Left cardiac atrium (tissue), 4 donors: ENCODE measurements around the gene PIKFYVE. TPM values are rescaled to one million over a fixed set of nuclear protein-coding genes. Genes with fewer than 3 reads are reported as not detected.
A peak's percentile ranks its signal among the peaks of the same experiment; 100 is the strongest.

Source experiments
- ATAC-seq, 2 donors: fragments of 200-7000 bp; cut with Tn5 transposase; one replicate each; pipeline ENCODE4 v1.9.1; 2020; ENCODE audit warnings: mild to moderate bottlenecking in 2 of 2, moderate library complexity in 2 of 2
- DNase-seq: peaks from one replicate; pipeline ENCODE4 v3.0.0-alpha.2; 2020
- intact Hi-C, 2 donors: fragments of 100-400 bp; cut with DNase I; formaldehyde crosslinking; loops; one replicate each; pipeline versions ENCODE4 v1.14.1 to v1.15.1; 2022 to 2023
- total RNA-seq, 2 donors: library from RNA; stranded (reverse); fragmentation: NEBNext Ultra II Directional; extraction: Animal tissue kit (Norgen Biotek cat#: 25700); gene quantifications; one replicate each; pipeline ENCODE4 v1.2.1, GENCODE V29; 2021
- donor health status: DM: no; HTN: yes; CAD: no.
- donor health status: DM: no; HTN: yes; CAD: no; lungs with severe emphysema.
- donor health status: DM: yes; HTN: yes; CAD: no.
- donor health status: Dilated cardiomyopathy.

PIKFYVE gene
- total RNA-seq, 2 donors from 2014 or later = 17.2 to 18.6 TPM

DNA sequence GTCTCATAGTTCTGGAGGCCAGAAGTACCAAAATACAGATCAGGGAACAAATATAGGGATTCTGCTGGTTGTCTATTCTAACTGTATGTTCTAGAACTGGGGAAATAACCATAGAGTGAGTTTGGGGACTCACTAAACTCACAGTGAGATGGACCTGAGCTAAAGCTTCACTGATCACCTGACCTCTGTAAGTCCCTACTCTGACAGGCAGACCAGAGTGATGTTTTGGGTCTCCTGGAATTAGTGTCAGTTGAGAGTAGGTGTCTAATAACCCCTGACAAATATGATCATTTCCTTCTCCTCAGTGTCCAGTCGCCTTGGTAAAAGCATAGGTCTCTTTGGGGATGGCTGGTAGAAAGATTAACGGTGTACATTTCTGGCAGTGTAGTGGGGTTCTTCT, 14.2 kb downstream of the PIKFYVE start:
- ATAC-seq (no peak), DNase-seq (no peak)
- intact Hi-C loops = no loop called here

DNA sequence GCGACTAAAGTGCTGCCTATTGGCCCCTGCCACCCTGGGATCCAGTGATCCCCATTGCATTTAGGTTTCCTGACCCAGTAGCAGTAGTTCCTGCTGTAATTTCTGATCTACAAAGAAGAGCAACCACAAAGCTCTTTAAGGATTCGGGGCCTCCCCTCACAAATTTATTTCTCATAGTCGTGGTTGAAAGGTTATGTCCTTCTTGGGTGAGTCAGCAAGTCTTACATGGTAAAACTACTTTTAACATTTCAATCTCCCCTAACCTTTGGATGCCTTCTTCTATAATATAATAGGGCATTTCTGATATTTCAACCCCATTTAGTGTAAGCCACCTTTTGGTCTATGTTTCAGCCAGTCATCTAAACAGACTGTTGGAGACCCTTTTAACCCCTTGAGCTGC, 14.9 kb downstream of the PIKFYVE start:
- intact Hi-C loops = no loop called here

DNA sequence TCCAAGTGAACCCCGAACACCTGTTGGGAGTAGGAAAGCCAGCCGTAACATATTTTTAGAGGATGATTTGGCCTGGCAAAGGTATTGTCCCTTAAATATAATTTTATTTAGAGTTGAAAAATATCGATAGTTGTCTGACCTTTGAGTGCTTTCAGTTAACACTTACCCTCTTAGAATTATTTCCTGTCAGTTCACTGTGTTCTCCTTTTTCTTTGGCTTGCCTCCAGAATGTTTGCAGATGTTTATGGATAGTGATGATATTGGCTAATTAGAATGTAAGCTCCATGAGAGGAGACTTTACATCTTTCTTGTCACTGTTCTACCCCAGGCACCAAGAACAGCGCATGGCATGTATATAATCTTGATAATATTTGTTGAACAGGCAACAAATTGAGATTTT, 19.8 kb downstream of the PIKFYVE start:
- intact Hi-C loops = no loop called here
- DNase-seq (no peak), ATAC-seq (no peak)

More for the DNA sequence above, 14.9 kb downstream of the PIKFYVE start:
- DNase-seq (no peak), ATAC-seq (no peak)

DNA sequence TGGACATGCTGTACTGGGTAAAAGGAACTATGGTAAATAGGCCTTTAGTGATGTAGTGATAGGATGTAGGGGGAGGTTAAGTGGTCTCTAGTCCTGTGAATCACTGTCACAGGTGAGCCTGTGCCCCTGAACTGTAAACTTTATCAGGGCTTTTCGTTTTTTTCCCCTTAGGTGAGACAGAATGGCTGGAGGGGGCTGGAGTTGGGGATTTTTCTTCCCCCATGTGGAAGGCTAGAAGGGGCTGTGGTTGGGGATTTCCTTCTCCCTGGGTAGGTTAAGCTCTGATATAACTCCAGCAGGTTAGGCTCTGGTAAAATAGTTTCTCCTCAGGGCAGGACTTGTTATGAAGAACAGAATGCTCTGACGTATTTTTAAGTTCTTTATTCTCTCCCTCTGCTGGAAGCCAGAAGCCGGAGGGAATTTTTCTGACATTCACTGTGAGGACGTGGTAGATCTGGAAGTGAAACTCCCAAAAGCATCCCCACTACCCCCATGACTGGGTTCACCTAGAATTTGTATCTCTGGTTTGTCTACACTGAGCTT, 28.5 kb downstream of the PIKFYVE start:
- intact Hi-C loops = no loop called here
- no peak for ATAC-seq
- no peak for DNase-seq

DNA sequence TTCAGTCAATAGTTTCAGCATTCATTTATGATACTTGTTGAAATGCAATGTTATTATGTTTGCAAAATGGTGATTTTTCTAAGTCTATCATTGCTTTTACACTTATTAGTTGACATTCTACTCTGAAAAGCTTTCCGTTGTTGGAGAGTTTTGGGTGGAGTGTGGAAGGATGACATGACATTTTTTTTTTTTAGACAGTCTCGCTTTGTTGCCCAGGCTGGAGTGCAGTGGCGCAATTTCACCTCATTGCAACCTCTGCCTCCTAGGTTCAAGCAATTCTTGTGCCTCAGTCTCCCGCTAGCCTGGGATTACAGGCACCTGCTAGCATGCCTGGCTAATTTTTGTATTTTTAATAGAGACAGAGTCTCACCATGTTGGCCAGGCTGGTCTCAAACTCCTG, 29.8 kb downstream of the PIKFYVE start:
- intact Hi-C loops = no loop called here
- DNase-seq (no peak), ATAC-seq (no peak)

DNA sequence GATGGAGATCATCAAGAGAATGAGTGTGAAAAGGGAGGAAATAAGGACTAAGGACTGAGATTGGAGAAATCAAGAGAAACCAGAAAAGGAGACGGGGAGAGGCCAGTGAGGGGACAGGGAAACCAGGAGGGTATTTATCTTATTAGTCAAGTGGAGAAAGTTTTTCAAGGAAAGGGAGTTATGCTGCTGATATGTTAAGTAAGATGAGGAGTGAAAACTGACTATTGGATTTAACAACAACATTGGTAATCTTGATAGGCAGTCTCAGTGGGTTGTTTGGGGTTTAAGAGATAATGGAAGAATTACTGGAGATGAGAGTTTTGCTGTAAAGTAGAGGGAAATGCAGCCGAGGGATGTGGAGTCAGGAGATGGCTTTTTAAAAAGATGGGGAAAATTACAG, 30.6 kb downstream of the PIKFYVE start:
- ATAC-seq (no peak), DNase-seq (no peak)
- intact Hi-C loops = no loop called here

DNA sequence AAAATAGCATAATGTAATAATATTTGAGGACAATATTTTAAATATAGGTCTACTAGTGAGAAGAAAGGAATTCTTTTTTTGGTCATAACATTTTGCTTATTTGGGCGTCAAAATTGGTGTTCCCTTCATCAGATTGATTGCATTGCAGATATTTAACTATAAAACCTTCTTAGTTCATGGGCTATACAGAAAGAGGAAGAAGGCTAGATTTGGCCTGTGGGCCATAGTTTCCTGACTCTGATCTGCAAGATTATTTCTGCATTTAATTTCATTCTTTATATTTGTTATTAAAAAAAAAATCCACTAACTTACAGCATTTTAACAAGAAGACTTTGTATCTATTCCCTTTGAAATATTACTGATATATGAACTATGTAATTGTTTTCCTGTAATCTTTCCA, 31.9 kb downstream of the PIKFYVE start:
- intact Hi-C loops = no loop called here
- DNase-seq (no peak), ATAC-seq (no peak)

DNA sequence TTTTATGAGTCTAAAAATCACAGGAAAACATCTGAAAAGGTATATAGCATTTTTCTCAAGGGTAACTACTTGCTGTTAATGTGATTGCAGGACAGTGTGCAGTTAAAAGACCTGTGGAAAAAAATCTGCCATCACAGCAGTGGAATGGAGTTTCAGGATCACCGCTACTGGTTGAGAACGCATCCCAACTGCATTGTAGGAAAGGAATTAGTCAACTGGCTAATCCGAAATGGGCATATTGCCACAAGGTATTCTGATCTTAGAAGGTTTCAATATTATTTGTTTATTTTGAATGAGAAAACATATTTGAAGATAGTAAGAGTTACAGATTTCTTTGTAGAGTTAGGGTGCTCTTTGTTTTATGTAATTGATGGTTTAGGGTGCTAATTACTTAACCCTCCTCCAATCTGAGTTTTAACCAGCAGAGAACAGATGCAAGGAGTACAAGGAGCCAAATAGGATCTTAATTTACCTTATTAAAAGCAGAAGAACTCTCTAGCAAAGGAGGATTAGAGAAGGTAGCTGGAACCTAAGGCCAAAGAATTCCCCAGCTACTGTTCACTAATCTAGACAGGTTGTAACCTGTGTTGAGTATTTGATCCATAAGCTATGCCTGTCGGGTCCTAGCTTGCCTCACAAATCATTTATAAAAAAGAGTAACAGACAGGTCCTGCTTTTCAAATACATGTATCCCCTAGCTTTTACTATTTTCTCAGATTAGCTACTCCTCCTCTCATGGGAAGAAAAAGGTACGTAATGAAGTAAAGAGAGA, 35.0 kb downstream of the PIKFYVE start:
- intact Hi-C loops = no loop called here
- ATAC-seq = no peak
- no peak for DNase-seq

DNA sequence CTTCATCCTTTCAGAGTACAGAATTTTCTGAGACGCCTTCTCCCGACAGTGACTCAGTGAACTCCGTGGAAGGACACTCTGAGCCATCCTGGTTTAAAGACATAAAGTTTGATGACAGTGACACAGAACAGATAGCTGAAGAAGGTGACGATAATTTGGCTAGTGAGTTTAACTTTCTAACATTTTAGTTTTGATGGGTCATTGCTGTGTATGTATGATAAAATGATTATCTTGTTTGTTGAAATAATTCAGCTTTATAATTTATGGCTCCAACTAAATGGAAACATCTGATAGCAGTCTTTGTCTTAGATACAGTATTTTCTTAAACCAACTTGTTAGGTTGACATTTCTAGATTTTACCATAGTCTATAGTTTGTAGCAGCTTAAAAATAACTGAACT, 38.1 kb downstream of the PIKFYVE start:
- ATAC-seq = no peak
- DNase-seq = no peak
- intact Hi-C loops = no loop called here

DNA sequence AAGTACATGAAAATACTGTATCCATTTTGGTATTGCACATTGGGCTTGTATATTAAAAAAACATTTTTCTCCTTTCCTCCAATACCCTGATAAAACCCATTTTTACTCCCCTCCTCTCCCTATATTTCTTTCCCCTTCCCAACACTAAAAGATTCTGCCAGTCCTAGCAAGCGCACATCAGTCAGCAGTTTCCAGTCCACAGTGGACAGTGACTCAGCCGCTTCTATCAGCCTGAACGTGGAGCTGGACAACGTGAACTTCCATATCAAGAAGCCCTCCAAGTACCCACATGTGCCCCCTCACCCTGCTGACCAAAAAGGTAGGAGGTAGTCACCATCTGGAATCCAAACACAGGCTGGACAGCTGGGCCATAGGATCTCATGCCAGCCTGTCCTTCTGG, 38.6 kb downstream of the PIKFYVE start:
- intact Hi-C loops = no loop called here
- ATAC-seq (no peak), DNase-seq (no peak)

DNA sequence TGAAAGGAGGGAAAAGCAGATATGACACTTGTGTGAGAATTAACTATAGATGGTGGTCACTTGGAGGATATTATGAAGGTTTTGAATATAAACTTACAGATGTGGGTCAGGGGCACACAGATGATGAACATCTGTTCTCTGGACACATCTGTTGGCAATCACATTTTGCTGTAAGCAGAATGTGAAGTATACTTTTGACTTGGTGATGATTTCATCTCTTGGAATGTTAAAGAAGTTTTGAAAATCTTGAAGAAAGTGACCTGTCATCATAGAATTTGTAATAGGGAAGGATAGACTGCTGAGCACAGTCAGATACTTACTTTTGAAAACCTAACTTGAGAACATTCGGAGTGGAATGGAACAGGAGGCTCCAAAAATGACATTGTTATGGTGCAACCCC, 40.2 kb downstream of the PIKFYVE start:
- no peak for DNase-seq
- ATAC-seq = no peak
- intact Hi-C loops = no loop called here

DNA sequence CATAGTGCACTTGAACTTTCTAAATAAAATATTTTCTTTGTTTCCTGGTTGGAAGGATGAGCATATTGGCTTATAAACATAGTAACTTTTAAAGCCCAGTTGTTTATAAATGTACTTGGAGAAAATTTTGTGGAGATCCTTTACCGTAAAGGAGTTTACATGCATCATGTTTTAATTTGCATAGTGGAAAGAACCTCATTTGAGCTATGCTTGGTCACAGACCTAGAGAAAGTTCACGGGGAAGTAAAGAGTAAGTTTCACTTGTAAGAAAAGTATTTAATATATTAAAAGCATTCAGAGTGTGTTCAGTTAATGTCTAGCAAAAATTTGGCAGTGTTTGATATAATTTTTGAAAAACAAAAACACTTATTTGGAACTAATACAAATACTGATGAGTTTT, 45.3 kb downstream of the PIKFYVE start:
- DNase-seq = no peak
- no peak for ATAC-seq
- intact Hi-C loops = no loop called here

DNA sequence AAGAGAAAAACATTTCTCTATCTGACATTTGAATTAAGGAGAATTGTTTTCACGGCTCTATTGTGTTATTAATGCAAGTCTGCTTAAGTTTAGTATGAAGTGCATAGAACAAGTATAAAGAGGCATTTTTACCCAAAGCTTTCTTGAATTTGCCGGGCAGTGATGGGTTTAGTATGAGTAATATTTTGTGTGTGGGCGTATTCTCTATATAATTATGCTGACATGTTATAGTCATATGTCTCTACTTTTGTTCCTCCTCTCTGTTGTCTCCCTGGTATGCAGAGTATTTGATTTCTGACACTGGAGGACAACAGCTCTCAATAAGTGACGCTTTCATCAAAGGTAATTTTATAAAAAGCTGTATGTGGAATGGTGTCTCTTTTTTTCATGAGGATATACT, 45.9 kb downstream of the PIKFYVE start:
- ATAC-seq = no peak

DNA sequence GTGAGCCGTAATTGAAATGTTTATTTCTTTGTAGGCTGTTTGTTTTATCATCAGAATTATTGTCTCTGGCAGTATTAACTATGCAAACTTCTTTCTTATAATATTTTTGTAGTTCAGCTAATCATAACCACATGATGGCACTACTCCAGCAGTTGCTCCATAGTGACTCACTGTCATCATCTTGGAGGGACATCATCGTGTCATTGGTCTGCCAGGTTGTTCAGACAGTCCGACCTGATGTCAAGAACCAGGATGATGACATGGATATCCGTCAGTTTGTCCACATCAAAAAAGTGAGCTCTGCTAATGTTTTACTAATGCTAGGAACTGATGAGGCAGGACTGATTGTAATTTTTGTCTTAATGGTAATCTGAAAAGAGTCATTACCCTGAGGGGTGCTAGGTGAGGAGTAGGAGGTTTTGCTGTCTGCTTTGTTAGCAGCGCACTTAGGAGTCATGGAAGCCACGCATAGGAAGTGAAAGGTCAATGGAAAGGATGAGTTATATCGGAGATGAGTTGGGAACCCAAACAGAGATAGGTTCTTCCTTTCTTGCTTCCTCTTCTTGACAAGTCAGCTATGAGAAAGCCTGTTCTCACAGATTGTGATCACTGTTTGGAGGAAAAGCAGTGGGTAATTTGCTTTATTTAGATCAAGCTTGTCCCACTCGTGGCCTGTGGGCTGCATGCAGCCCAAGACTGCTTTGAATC, 49.2 kb downstream of the PIKFYVE start:
- peak in 1 of 2 donors; percentile 65 for ATAC-seq
- intact Hi-C loops = no loop called here
- peak; percentile 26 for DNase-seq

More for the DNA sequence above, 45.9 kb downstream of the PIKFYVE start:
- intact Hi-C loops = no loop called here
- DNase-seq = no peak

DNA sequence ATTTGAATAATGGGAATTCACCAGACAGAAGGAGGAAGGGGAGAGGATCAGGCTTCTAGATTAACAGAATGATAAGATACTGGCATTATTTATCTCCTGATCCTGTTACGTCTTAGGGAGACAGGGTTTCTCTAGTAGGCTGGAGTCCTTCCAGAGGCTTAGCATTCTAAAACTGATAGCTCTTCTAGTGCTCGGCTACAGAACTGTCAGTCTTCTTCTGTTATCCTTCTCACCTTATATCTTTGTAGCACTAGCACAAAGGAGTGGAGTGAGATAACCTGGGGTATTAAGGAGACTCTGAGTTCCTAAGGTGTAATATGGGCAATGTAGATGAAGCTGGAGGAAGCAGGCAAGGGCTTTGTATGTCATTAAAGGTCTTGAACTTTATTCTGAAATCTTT, 52.1 kb downstream of the PIKFYVE start:
- intact Hi-C loops = no loop called here
- ATAC-seq = peak in 1 of 2 donors; percentile 34
- DNase-seq = no peak

DNA sequence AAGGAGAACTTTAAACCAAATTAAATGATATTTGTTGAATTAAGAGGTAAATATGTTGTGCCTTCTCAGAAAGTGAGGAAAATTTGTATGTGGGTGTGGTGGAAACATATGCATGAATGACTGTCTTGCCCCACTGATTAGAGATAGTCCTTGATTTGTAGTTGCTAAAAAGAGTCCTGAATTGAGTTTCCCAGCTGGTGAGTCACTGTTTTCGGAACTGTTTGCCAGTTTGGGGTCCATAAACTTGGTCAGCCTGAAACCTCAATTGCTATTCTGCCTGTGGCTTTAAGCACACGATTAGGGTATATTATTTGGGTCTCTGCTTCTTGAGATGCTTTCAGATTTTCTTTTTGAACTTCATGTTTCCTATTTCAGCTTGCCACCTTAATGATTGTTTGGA, 53.3 kb downstream of the PIKFYVE start:
- ATAC-seq = no peak
- intact Hi-C loops = no loop called here

DNA sequence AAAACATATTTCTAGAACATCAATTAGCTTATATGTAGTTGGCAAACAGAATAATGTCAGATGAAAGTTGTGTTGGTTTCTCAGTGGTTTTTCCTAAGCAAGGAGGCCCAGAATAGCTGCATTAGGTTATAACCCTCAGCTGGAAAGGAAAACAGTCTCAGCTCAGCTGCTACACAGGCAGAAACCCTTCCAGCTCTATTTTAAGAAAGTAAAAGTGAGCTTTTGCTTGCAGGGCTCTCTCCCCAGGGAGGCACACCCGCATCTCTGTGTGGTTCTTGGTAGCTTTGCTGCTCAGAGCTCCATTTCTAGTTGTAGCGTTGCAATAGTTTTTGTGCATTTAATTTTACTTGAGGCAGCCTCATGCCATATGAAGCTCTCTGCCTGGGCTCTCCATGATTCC, 54.6 kb downstream of the PIKFYVE start:
- intact Hi-C loops = no loop called here
- peak; percentile 49 for DNase-seq
- ATAC-seq = peak; percentile 88 to 94

More for the DNA sequence above, 53.3 kb downstream of the PIKFYVE start:
- no peak for DNase-seq

DNA sequence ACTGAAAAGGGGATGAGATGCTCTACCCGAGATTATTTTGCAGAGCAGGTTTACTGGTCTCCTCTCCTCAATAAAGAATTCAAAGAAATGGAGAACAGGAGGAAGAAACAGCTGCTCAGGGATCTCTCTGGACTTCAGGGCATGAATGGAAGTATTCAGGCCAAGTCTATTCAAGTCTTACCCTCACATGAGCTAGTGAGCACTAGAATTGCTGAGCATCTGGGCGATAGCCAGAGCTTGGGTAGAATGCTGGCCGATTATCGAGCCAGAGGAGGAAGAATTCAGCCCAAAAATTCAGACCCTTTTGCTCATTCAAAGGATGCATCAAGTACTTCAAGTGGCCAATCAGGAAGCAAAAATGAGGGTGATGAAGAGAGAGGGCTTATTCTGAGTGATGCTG, 60.0 kb downstream of the PIKFYVE start:
- ATAC-seq (no peak), DNase-seq (no peak)
- intact Hi-C loops = no loop called here

DNA sequence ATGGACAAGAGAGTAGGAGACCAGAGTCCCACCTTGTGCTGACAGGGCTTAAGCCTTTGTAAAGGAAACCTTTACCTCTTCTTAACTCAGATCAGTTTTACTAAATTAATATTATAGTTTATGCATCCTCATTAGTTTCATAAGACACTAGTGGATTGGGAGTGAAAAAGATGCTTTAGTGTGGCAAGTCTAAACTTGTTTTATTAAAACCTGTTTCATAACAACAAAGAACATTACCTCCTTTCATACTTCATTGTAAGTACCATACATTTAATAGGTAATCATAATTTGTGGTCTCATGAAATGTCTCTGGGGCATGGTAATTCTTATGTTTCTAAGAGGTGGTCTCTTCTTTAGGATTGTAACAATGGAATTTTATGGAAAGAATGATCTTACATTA, 63.4 kb downstream of the PIKFYVE start:
- ATAC-seq (no peak), DNase-seq (no peak)
- intact Hi-C loops = no loop called here

DNA sequence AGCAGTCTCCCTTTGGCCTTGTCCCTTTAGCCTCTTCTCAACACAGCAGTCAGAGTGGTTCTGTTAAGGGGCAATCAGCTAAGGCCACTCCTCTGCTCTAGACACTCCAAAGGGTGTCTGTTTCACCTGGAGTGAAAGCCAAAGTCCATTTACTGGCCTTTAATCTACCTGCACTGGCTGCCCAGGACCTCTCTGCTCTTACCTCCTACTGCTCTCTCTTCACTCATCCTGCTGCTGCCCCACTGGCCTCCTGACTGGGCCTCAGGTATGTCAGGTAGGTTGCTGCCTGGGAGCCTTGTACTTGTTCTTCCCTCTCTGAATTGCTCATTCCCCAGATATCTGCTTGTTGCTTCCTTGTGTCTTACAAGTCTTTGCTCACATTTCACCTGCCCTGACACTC, 68.2 kb downstream of the PIKFYVE start:
- no peak for DNase-seq
- ATAC-seq = no peak
- intact Hi-C loops = no loop called here

DNA sequence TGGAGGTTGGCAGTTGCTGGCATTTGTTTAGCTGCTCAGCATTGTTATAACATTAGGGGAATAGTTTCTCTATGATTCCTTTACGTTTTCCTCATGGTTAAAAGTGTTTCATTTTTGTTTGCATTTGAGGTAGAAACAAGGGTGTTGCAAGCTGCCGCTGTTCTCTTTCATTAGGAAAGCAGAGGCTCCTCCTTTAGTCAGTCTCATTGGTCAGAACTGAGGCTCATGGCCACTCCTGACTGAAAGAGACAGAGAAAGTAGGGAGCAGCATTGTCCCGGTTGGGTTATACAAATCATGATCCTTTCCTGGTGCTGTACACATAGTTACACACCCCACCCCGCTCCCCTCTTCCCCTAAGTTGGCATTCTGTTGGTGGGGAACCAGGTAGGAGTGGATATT, 80.7 kb downstream of the PIKFYVE start:
- no peak for DNase-seq
- intact Hi-C loops = no loop called here
- ATAC-seq = no peak
